Measurements from ENCODE around the gene GSTA4. TPM values are rescaled to one million over a fixed set of nuclear protein-coding genes. Genes with fewer than 3 reads are reported as not detected.
"Not testable (repeated sequence)": the region's sequence is repeated elsewhere in the genome, so short reads cannot be mapped to it uniquely, and the experiment has no call there.

The GSTA4 gene
- total RNA-seq, 1 donor from 2014 or later, result 35.8 TPM

GRCh38 chr6:53009056-53009455, 14.0 kb upstream of the GSTA4 start:
- Mint-ChIP-seq H3K9me3 (no peaks in the 10 kb centered on the region), H3K36me3 (ENCODE audit: low read depth) (peaks cover 31% of the 10 kb centered on the region), H3K4me1 (ENCODE audit: low read depth) (no peaks in the 10 kb centered on the region), H3K4me3 (no peak overlapping the region), H3K27me3 (ENCODE audit: insufficient read depth) (no peaks in the 10 kb centered on the region), H3K27ac (no peak overlapping the region)
- intact Hi-C loops (cut with micrococcal nuclease), result no loop called here
- no peak for DNase-seq (ENCODE audit: low spot score)

- H3K4me3 Mint-ChIP-seq, result not testable (repeated sequence)
- peaks cover 30% of the 10 kb centered on the region for H3K36me3 Mint-ChIP-seq (ENCODE audit: low read depth)
Measured at GRCh38 chr6:53008192-53008687, 13.2 kb upstream of the GSTA4 start.

GRCh38 chr6:53005663-53006250, 10.7 kb upstream of the GSTA4 start:
- H3K4me3 Mint-ChIP-seq, result no peak overlapping the region
- H3K36me3 Mint-ChIP-seq (ENCODE audit: low read depth), result peaks cover 29% of the 10 kb centered on the region
- H3K27me3 Mint-ChIP-seq (ENCODE audit: insufficient read depth), result no peaks in the 10 kb centered on the region
- H3K27ac Mint-ChIP-seq, result no peak overlapping the region
- no peak for DNase-seq (ENCODE audit: low spot score)
- intact Hi-C loops (cut with micrococcal nuclease), result no loop called here
- no peaks in the 10 kb centered on the region for H3K4me1 Mint-ChIP-seq (ENCODE audit: low read depth)
- no peaks in the 10 kb centered on the region for H3K9me3 Mint-ChIP-seq

More at GRCh38 chr6:53008192-53008687, 13.2 kb upstream of the GSTA4 start:
- H3K9me3 Mint-ChIP-seq; H3K27me3 Mint-ChIP-seq (ENCODE audit: insufficient read depth); intact Hi-C loops (cut with micrococcal nuclease); H3K4me1 Mint-ChIP-seq (ENCODE audit: low read depth); H3K27ac Mint-ChIP-seq; DNase-seq (ENCODE audit: low spot score): not testable (repeated sequence)

GRCh38 chr6:52999456-52999855, 4.4 kb upstream of the GSTA4 start:
- Mint-ChIP-seq H3K27me3 (ENCODE audit: insufficient read depth) (peaks cover 11% of the 10 kb centered on the region), H3K27ac (no peak overlapping the region), H3K4me3 (no peak overlapping the region), H3K9me3 (no peaks in the 10 kb centered on the region), H3K4me1 (ENCODE audit: low read depth) (peaks cover 26% of the 10 kb centered on the region), H3K36me3 (ENCODE audit: low read depth) (peaks cover 7% of the 10 kb centered on the region)
- intact Hi-C loops (cut with micrococcal nuclease), result loop anchor here (5.0 to 10.0 kb wide), 4 partner anchors 235 to 712 kb away; partner anchors contain the start of gene TMEM14A
- DNase-seq (ENCODE audit: low spot score), result no peak

GRCh38 chr6:52998603-52999002, 3.5 kb upstream of the GSTA4 start:
- H3K4me3 Mint-ChIP-seq, result no peak overlapping the region
- H3K36me3 Mint-ChIP-seq (ENCODE audit: low read depth), result peaks cover 6% of the 10 kb centered on the region
- intact Hi-C loops (cut with micrococcal nuclease), result loop anchor here (5.0 to 10.0 kb wide), 4 partner anchors 236 to 711 kb away; partner anchors contain the start of gene TMEM14A
- no peaks in the 10 kb centered on the region for H3K9me3 Mint-ChIP-seq
- H3K4me1 Mint-ChIP-seq (ENCODE audit: low read depth), result peaks cover 33% of the 10 kb centered on the region
- H3K27me3 Mint-ChIP-seq (ENCODE audit: insufficient read depth), result peaks cover 11% of the 10 kb centered on the region
- no peak for DNase-seq (ENCODE audit: low spot score)
- H3K27ac Mint-ChIP-seq, result no peak overlapping the region

- intact Hi-C loops (cut with micrococcal nuclease), result loop anchor here (1.0 to 10.0 kb wide), 11 partner anchors 12 to 709 kb away; partner anchors contain the start of genes EFHC1, FBXO9, GCLC and TMEM14A
- peaks cover 11% of the 10 kb centered on the region for H3K27me3 Mint-ChIP-seq (ENCODE audit: insufficient read depth)
- peaks cover 14% of the 10 kb centered on the region for H3K36me3 Mint-ChIP-seq (ENCODE audit: low read depth)
- DNase-seq (ENCODE audit: low spot score), result no peak
- no peaks in the 10 kb centered on the region for H3K9me3 Mint-ChIP-seq
- peak overlapping the region; percentile 99 for H3K27ac Mint-ChIP-seq
- peak overlapping the region; percentile 88 for H3K4me3 Mint-ChIP-seq
- peaks cover 47% of the 10 kb centered on the region for H3K4me1 Mint-ChIP-seq (ENCODE audit: low read depth)
Measured at GRCh38 chr6:52995913-52996645, 995 bp upstream of the GSTA4 start.

GRCh38 chr6:52994839-52995088, 320 bp downstream of the GSTA4 start:
- H3K4me3 Mint-ChIP-seq, result peak overlapping the region; percentile 88
- peak overlapping the region; percentile 99 for H3K27ac Mint-ChIP-seq
- peak; percentile 17 for DNase-seq (ENCODE audit: low spot score)
- H3K4me1 Mint-ChIP-seq (ENCODE audit: low read depth), result peaks cover 60% of the 10 kb centered on the region
- peaks cover 21% of the 10 kb centered on the region for H3K36me3 Mint-ChIP-seq (ENCODE audit: low read depth)
- peaks cover 11% of the 10 kb centered on the region for H3K27me3 Mint-ChIP-seq (ENCODE audit: insufficient read depth)
- H3K9me3 Mint-ChIP-seq, result no peaks in the 10 kb centered on the region
- intact Hi-C loops (cut with micrococcal nuclease), result loop anchor here (1.0 to 10.0 kb wide), 9 partner anchors 10 to 707 kb away; partner anchors contain the start of genes FBXO9, GCLC and TMEM14A

GRCh38 chr6:52994031-52994838, 849 bp downstream of the GSTA4 start:
- H3K27me3 Mint-ChIP-seq (ENCODE audit: insufficient read depth), result peaks cover 11% of the 10 kb centered on the region
- H3K4me3 Mint-ChIP-seq, result peak overlapping the region; percentile 88
- peaks cover 21% of the 10 kb centered on the region for H3K36me3 Mint-ChIP-seq (ENCODE audit: low read depth)
- no peaks in the 10 kb centered on the region for H3K9me3 Mint-ChIP-seq
- peak overlapping the region; percentile 99 for H3K27ac Mint-ChIP-seq
- no peak for DNase-seq (ENCODE audit: low spot score)
- intact Hi-C loops (cut with micrococcal nuclease), result loop anchor here (2.0 to 10.0 kb wide), 4 partner anchors 241 to 661 kb away; partner anchors contain the start of gene GCLC
- H3K4me1 Mint-ChIP-seq (ENCODE audit: low read depth), result peaks cover 65% of the 10 kb centered on the region

- no peak for DNase-seq (ENCODE audit: low spot score)
- intact Hi-C loops (cut with micrococcal nuclease), result loop anchor here (5.0 to 10.0 kb wide), 3 partner anchors 242 to 662 kb away; no protein-coding TSS in a partner anchor
- peak overlapping the region; percentile 45 for H3K27ac Mint-ChIP-seq
- H3K9me3 Mint-ChIP-seq, result no peaks in the 10 kb centered on the region
- H3K4me3 Mint-ChIP-seq, result peak overlapping the region; percentile 88
- H3K4me1 Mint-ChIP-seq (ENCODE audit: low read depth), result peaks cover 72% of the 10 kb centered on the region
- peaks cover 27% of the 10 kb centered on the region for H3K36me3 Mint-ChIP-seq (ENCODE audit: low read depth)
- H3K27me3 Mint-ChIP-seq (ENCODE audit: insufficient read depth), result peaks cover 11% of the 10 kb centered on the region
Measured at GRCh38 chr6:52992980-52993920, 1.8 kb downstream of the GSTA4 start.

GRCh38 chr6:52990342-52990741, 4.7 kb downstream of the GSTA4 start:
- H3K4me3 Mint-ChIP-seq, result peak overlapping the region; percentile 40
- peaks cover 39% of the 10 kb centered on the region for H3K36me3 Mint-ChIP-seq (ENCODE audit: low read depth)
- DNase-seq (ENCODE audit: low spot score), result no peak
- intact Hi-C loops (cut with micrococcal nuclease), result loop anchor here (1.0 to 10.0 kb wide), 5 partner anchors 14 to 664 kb away; no protein-coding TSS in a partner anchor
- no peaks in the 10 kb centered on the region for H3K9me3 Mint-ChIP-seq
- H3K27ac Mint-ChIP-seq, result peak overlapping the region; percentile 95
- peaks cover 68% of the 10 kb centered on the region for H3K4me1 Mint-ChIP-seq (ENCODE audit: low read depth)
- H3K27me3 Mint-ChIP-seq (ENCODE audit: insufficient read depth), result peaks cover 6% of the 10 kb centered on the region

- Mint-ChIP-seq H3K4me3 (peak overlapping the region; percentile 34), H3K9me3 (no peaks in the 10 kb centered on the region), H3K27me3 (ENCODE audit: insufficient read depth) (peaks cover 6% of the 10 kb centered on the region), H3K4me1 (ENCODE audit: low read depth) (peaks cover 80% of the 10 kb centered on the region), H3K36me3 (ENCODE audit: low read depth) (peaks cover 46% of the 10 kb centered on the region), H3K27ac (peak overlapping the region; percentile 78)
- no peak for DNase-seq (ENCODE audit: low spot score)
- intact Hi-C loops (cut with micrococcal nuclease), result loop anchor here (2.0 kb wide), 1 partner anchor 350 kb away; no protein-coding TSS in a partner anchor
Measured at GRCh38 chr6:52985228-52985627, 9.9 kb downstream of the GSTA4 start.
